ENCODE measurements around the gene OSBP2.

- TF ChIP-seq EZH2 (IDR thresholded peaks at IDR 0.05) (no peak), POLR2AphosphoS5 (IDR thresholded peaks at IDR 0.05; ENCODE audit: borderline replicate concordance, low read depth, low read length) (no peak)
These were observed 239.4 kb downstream of the OSBP2 start for GRCh38 chr22:30934053-30934452.
